ENCODE results near the gene ZNF514. TPM values are rescaled to one million over a fixed set of nuclear protein-coding genes. Genes with fewer than 3 reads are reported as not detected.
A peak's percentile ranks its signal among the peaks of the same experiment; 100 is the strongest.

The ZNF514 gene
- total and polyA plus RNA-seq, 10 of the 15 experiments (the other 5 are each of a cell fraction or from before 2014, with no cell fraction given), result 5.1 to 8.7 (median 6.6) TPM

- TF ChIP-seq SMC3 (IDR thresholded peaks at IDR 0.05; ENCODE audit: borderline replicate concordance, low read length) (no peak), REST (IDR thresholded peaks at IDR 0.05; ENCODE audit: low read depth, low read length) (no peak), DPF2 (IDR thresholded peaks at IDR 0.05) (peak; percentile 91), MAX (IDR thresholded peaks at IDR 0.05; ENCODE audit: low read depth, low read length) (peak; percentile 66), NRF1 (conservative IDR thresholded peaks at IDR 0.05; ENCODE audit: low read depth, low read length) (no peak), CBFB (IDR thresholded peaks at IDR 0.05; ENCODE audit: low read depth) (peak; percentile 64; the same call in 1 of the 2 replicates), EED (IDR thresholded peaks at IDR 0.05; ENCODE audit: low read depth) (no peak), EGR1 (IDR thresholded peaks at IDR 0.05; ENCODE audit: borderline replicate concordance in 1 of 2, low read depth in 2 of 2, low read length in 2 of 2) (peak in 1 of 2 experiments; percentile 77; a peak in 2 of 3 replicates), JUND (IDR thresholded peaks at IDR 0.05; ENCODE audit: low read depth, low read length) (no peak), NFXL1 (IDR thresholded peaks at IDR 0.05; ENCODE audit: borderline replicate concordance) (peak; percentile 97), SREBF1 (IDR thresholded peaks at IDR 0.05; ENCODE audit: low read length) (0 out of 2 replicates have a peak, but pooled peaks have one; percentile 28), BACH1 (IDR thresholded peaks at IDR 0.05; ENCODE audit: borderline replicate concordance) (peak; percentile 82), RFX5 (IDR thresholded peaks at IDR 0.05; ENCODE audit: low read depth, low read length) (no peak), PRDM15 (CRISPR knock-in tag; IDR thresholded peaks at IDR 0.05) (no peak), TBL1XR1 (IDR thresholded peaks at IDR 0.05; ENCODE audit: low read depth, low read length) (0 out of 2 replicates have a peak, but pooled peaks have one; percentile 39), STAT1 (conservative IDR thresholded peaks at IDR 0.05) (peak; percentile 98), TCF3 (IDR thresholded peaks at IDR 0.05; ENCODE audit: borderline replicate concordance, insufficient read depth, low read depth, low read length) (peak; percentile 53; the same call in 1 of the 2 replicates), NFIC (IDR thresholded peaks at IDR 0.05; ENCODE audit: low read depth, low read length) (no peak), RAD21 (IDR thresholded peaks at IDR 0.05; ENCODE audit: insufficient read depth, low read depth, low read length) (no peak), FOXM1 (IDR thresholded peaks at IDR 0.05; ENCODE audit: low read depth, low read length) (no peak), ASH2L (IDR thresholded peaks at IDR 0.05; ENCODE audit: borderline replicate concordance, low read depth) (peak; percentile 81; the same call in 1 of the 2 replicates), MYC (IDR thresholded peaks at IDR 0.05; ENCODE audit: insufficient read depth, insufficient read length, insufficient replicate concordance, low read length, severe bottlenecking) (peak; percentile 96)
These were observed 38.0 kb downstream of the ZNF514 start, which contains the start of gene MRPS5 (continued) for GRCh38 chr2:95121407-95122196.
